ENCODE data around the gene TCERG1L.
"Not testable (repeated sequence)": the region's sequence is repeated elsewhere in the genome, so short reads cannot be mapped to it uniquely, and the experiment has no call there.

Gene TCERG1L

GRCh38 chr10:131155218-131155875 lies 156.2 kb downstream of the TCERG1L start:
- H2AFZ ChIP-seq (ENCODE audit: low read length): no peak overlapping the region
- TF ChIP-seq CTCF (conservative IDR thresholded peaks at IDR 0.05; ENCODE audit: low read length) (no peak), EZH2phosphoT487 (IDR thresholded peaks at IDR 0.05; ENCODE audit: borderline replicate concordance) (no peak)
- no peaks in the 10 kb centered on the region for H3K27me3 ChIP-seq (ENCODE audit: insufficient read depth, low read length, poor library complexity, severe bottlenecking)
- H3K4me3 ChIP-seq (ENCODE audit: low read length, poor library complexity, severe bottlenecking): no peak overlapping the region
- no peak overlapping the region for H3K4me2 ChIP-seq (ENCODE audit: low read depth, low read length, poor library complexity, severe bottlenecking)
- H3K9me2 ChIP-seq (replicated peaks; ENCODE audit: low read depth, low read length): no peaks in the 10 kb centered on the region
- no peaks in the 10 kb centered on the region for H4K20me1 ChIP-seq (ENCODE audit: insufficient read depth, low read length, poor library complexity, severe bottlenecking)
- H3K9ac ChIP-seq (ENCODE audit: low read depth, low read length, poor library complexity, severe bottlenecking): no peak overlapping the region
- no peaks in the 10 kb centered on the region for H3F3A ChIP-seq (ENCODE audit: low read depth)
- H3K79me2 ChIP-seq (ENCODE audit: insufficient read depth, low read length): no peaks in the 10 kb centered on the region
- no peaks in the 10 kb centered on the region for H3K4me1 ChIP-seq (ENCODE audit: insufficient read depth, low read length, poor library complexity, severe bottlenecking)
- H3K36me3 ChIP-seq (ENCODE audit: insufficient read depth, low read length): no peaks in the 10 kb centered on the region
- peaks cover 3% of the 10 kb centered on the region; the same call in 1 of the 2 replicates for H3K9me3 ChIP-seq (ENCODE audit: insufficient read depth, low read depth, low read length)

GRCh38 chr10:131154306-131155025 lies 157.1 kb downstream of the TCERG1L start:
- H3F3A ChIP-seq (ENCODE audit: low read depth): no peaks in the 10 kb centered on the region
- no peak overlapping the region for H3K4me2 ChIP-seq (ENCODE audit: low read depth, low read length, poor library complexity, severe bottlenecking)
- no peak overlapping the region for H3K9ac ChIP-seq (ENCODE audit: low read depth, low read length, poor library complexity, severe bottlenecking)
- H3K9me2 ChIP-seq (replicated peaks; ENCODE audit: low read depth, low read length): no peaks in the 10 kb centered on the region
- H3K79me2 ChIP-seq (ENCODE audit: insufficient read depth, low read length): no peaks in the 10 kb centered on the region
- no peak overlapping the region for H3K4me3 ChIP-seq (ENCODE audit: low read length, poor library complexity, severe bottlenecking)
- no peaks in the 10 kb centered on the region for H3K27me3 ChIP-seq (ENCODE audit: insufficient read depth, low read length, poor library complexity, severe bottlenecking)
- H3K9me3 ChIP-seq (ENCODE audit: insufficient read depth, low read depth, low read length): no peaks in the 10 kb centered on the region; the same call in 1 of the 2 replicates
- H3K36me3 ChIP-seq (ENCODE audit: insufficient read depth, low read length): no peaks in the 10 kb centered on the region
- H2AFZ ChIP-seq (ENCODE audit: low read length): no peak overlapping the region
- TF ChIP-seq CTCF (conservative IDR thresholded peaks at IDR 0.05; ENCODE audit: low read length) (no peak), EZH2phosphoT487 (IDR thresholded peaks at IDR 0.05; ENCODE audit: borderline replicate concordance) (no peak)
- H4K20me1 ChIP-seq (ENCODE audit: insufficient read depth, low read length, poor library complexity, severe bottlenecking): no peaks in the 10 kb centered on the region
- H3K4me1 ChIP-seq (ENCODE audit: insufficient read depth, low read length, poor library complexity, severe bottlenecking): no peaks in the 10 kb centered on the region

- H3K36me3 ChIP-seq (ENCODE audit: insufficient read depth, low read length); H3K9me3 ChIP-seq (ENCODE audit: insufficient read depth, low read depth, low read length); H4K20me1 ChIP-seq (ENCODE audit: insufficient read depth, low read length, poor library complexity, severe bottlenecking): not testable (repeated sequence)
Observed at GRCh38 chr10:131152456-131152855, 159.1 kb downstream of the TCERG1L start.

More at GRCh38 chr10:131152456-131152855, 159.1 kb downstream of the TCERG1L start:
- H2AFZ ChIP-seq (ENCODE audit: low read length); H3K4me1 ChIP-seq (ENCODE audit: insufficient read depth, low read length, poor library complexity, severe bottlenecking); H3K9ac ChIP-seq (ENCODE audit: low read depth, low read length, poor library complexity, severe bottlenecking); H3K9me2 ChIP-seq (replicated peaks; ENCODE audit: low read depth, low read length); H3K4me3 ChIP-seq (ENCODE audit: low read length, poor library complexity, severe bottlenecking); H3F3A ChIP-seq (ENCODE audit: low read depth); H3K4me2 ChIP-seq (ENCODE audit: low read depth, low read length, poor library complexity, severe bottlenecking); H3K79me2 ChIP-seq (ENCODE audit: insufficient read depth, low read length); H3K27me3 ChIP-seq (ENCODE audit: insufficient read depth, low read length, poor library complexity, severe bottlenecking): not testable (repeated sequence)
